IMR-90 (cell line): ENCODE data around the gene TMEM30A. TPM values are rescaled to one million over a fixed set of nuclear protein-coding genes. Genes with fewer than 3 reads are reported as not detected.

ENCODE experiments used
- ATAC-seq: fragments of 200-7000 bp; cut with Tn5 transposase; 2 replicates; pipeline ENCODE4 v1.9.1; 2020; ENCODE audit warnings: low read depth, mild to moderate bottlenecking, moderate library complexity
- BruUV-seq: library from RNA; stranded (reverse); fragments of 400-500 nt; replicated peaks from 2 replicates; lab custom pipeline; 2021; lab: Mats Ljungman, UMichigan
- CTCF ChIA-PET: fragments of 300-600 bp; formaldehyde crosslinking; extraction: SDS; loops from one replicate; lab custom pipeline; 2021; ENCODE audit warnings: antibody characterized with exemption; lab: Yijun Ruan, JAX
- POLR2A ChIA-PET: fragments of 300-600 bp; sonication (Branson Sonifier 250); formaldehyde crosslinking; loops from one replicate; lab custom pipeline; 2022; ENCODE audit warnings: antibody characterized with exemption; ENCODE audit not compliant: unreplicated experiment; lab: Charles Lee
- DNase-seq: peaks from one replicate; pipeline ENCODE4 v3.0.0; 2013
- H2AFZ ChIP-seq: replicated peaks from 2 replicates; pipeline ENCODE3; 2013; ENCODE audit warnings: low read length, mild to moderate bottlenecking; ENCODE audit not compliant: poor library complexity
- H2AK5ac ChIP-seq: 2 replicates; pipeline ENCODE4 v1.6.1; 2013; ENCODE audit warnings: low read depth, low read length, inconsistent platforms
- H2AK9ac ChIP-seq: replicated peaks from 2 replicates; pipeline ENCODE3; 2013; ENCODE audit warnings: mild to moderate bottlenecking, low read depth, low read length, moderate library complexity; ENCODE audit not compliant: poor library complexity
- H2BK120ac ChIP-seq: 2 replicates; pipeline ENCODE4 v1.6.1; 2013; ENCODE audit warnings: low read depth, low read length, inconsistent platforms
- H2BK15ac ChIP-seq: 3 replicates; pipeline ENCODE4 v1.6.1; 2013; ENCODE audit warnings: low read depth, low read length, inconsistent platforms
- H2BK20ac ChIP-seq: 2 replicates; pipeline ENCODE4 v1.6.1; 2013; ENCODE audit warnings: low read depth, mild to moderate bottlenecking, inconsistent platforms, low read length, moderate library complexity
- H2BK5ac ChIP-seq: 2 replicates; pipeline ENCODE4 v1.6.1; 2013; ENCODE audit warnings: mild to moderate bottlenecking, low read depth, low read length, inconsistent platforms; ENCODE audit not compliant: poor library complexity, severe bottlenecking
- H3K14ac ChIP-seq: replicated peaks from 2 replicates; pipeline ENCODE4 v1.6.1; 2013; ENCODE audit warnings: low read depth, low read length, inconsistent platforms
- H3K18ac ChIP-seq: 2 replicates; pipeline ENCODE4 v1.6.1; 2013; ENCODE audit warnings: low read depth, low read length, control low read depth
- H3K23ac ChIP-seq: 2 replicates; pipeline ENCODE4 v1.6.1; 2013; ENCODE audit warnings: low read depth, low read length, inconsistent platforms
- H3K27ac ChIP-seq: 2 replicates; pipeline ENCODE4 v1.5.1; 2013; ENCODE audit warnings: mild to moderate bottlenecking, control low read depth, low read length; ENCODE audit not compliant: insufficient read depth
- H3K27me3 ChIP-seq: 2 replicates; pipeline ENCODE4 v1.6.1; 2013; ENCODE audit warnings: low read length; ENCODE audit not compliant: control insufficient read depth, insufficient read depth
- H3K36me3 ChIP-seq: 2 replicates; pipeline ENCODE4 v1.6.1; 2013; ENCODE audit warnings: low read length, mixed read lengths; ENCODE audit not compliant: control insufficient read depth, insufficient read depth
- H3K4ac ChIP-seq: 2 replicates; pipeline ENCODE4 v1.6.1; 2013; ENCODE audit warnings: low read depth, low read length, inconsistent platforms
- H3K4me1 ChIP-seq: 2 replicates; pipeline ENCODE4 v1.6.1; 2013; ENCODE audit warnings: low read length, mixed read lengths; ENCODE audit not compliant: control insufficient read depth, insufficient read depth
- H3K4me2 ChIP-seq: 2 replicates; pipeline ENCODE4 v1.6.1; 2013; ENCODE audit warnings: low read depth, mild to moderate bottlenecking, control low read depth, low read length, moderate library complexity
- H3K4me3 ChIP-seq: 2 replicates; pipeline ENCODE4 v1.5.1; 2013; ENCODE audit warnings: low read depth, mild to moderate bottlenecking, control low read depth, low read length, moderate library complexity; ENCODE audit not compliant: insufficient read depth
- H3K56ac ChIP-seq: 2 replicates; pipeline ENCODE4 v1.6.1; 2013; ENCODE audit warnings: low read length, inconsistent platforms; ENCODE audit not compliant: insufficient read depth; ENCODE audit errors: extremely low read depth
- H3K79me1 ChIP-seq, 2 experiments: 2 replicates each; pipeline ENCODE4 v1.6.1; 2013; ENCODE audit warnings: low read length in 2 of 2, inconsistent platforms in 1 of 2, low read depth in 1 of 2
- H3K9ac ChIP-seq: 2 replicates; pipeline ENCODE4 v1.6.1; 2013; ENCODE audit warnings: low read depth, low read length, control low read depth
- H3K9me1 ChIP-seq: 2 replicates; pipeline ENCODE4 v1.6.1; 2013; ENCODE audit warnings: low read length, inconsistent platforms; ENCODE audit not compliant: insufficient read depth
- H3K9me3 ChIP-seq: 2 replicates; pipeline ENCODE4 v1.6.1; 2013; ENCODE audit warnings: low read length; ENCODE audit not compliant: control insufficient read depth, insufficient read depth
- H4K20me1 ChIP-seq: 2 replicates; pipeline ENCODE4 v1.6.1; 2013; ENCODE audit warnings: low read length, inconsistent platforms; ENCODE audit not compliant: insufficient read depth
- H4K5ac ChIP-seq: 2 replicates; pipeline ENCODE4 v1.6.1; 2013; ENCODE audit warnings: mild to moderate bottlenecking, low read depth, low read length, control low read depth
- H4K8ac ChIP-seq, 2 experiments: 2 replicates each; pipeline ENCODE4 v1.6.1; 2013; ENCODE audit warnings: low read depth in 2 of 2, low read length in 2 of 2, control low read depth in 1 of 2, inconsistent platforms in 1 of 2
- H4K91ac ChIP-seq: 2 replicates; pipeline ENCODE4 v1.6.1; 2013; ENCODE audit warnings: low read depth, low read length, inconsistent platforms; ENCODE audit not compliant: insufficient read depth
- BHLHE40 ChIP-seq: fragments of 150-350 bp; IDR thresholded peaks from 2 replicates; pipeline ENCODE4 v1.6.1; 2016; ENCODE audit warnings: mild to moderate bottlenecking, low read depth, low read length
- CEBPB ChIP-seq: IDR thresholded peaks from 2 replicates; pipeline ENCODE4 v1.6.1; 2012; ENCODE audit warnings: low read depth, low read length, improper control_type of control experiment
- CHD1 ChIP-seq: IDR thresholded peaks from 2 replicates; pipeline ENCODE4 v1.6.1; 2012; ENCODE audit warnings: low read depth, low read length, improper control_type of control experiment
- MAZ ChIP-seq: IDR thresholded peaks from 2 replicates; pipeline ENCODE4 v1.6.1; 2012; ENCODE audit warnings: low read depth, mild to moderate bottlenecking, low read length, improper control_type of control experiment, moderate library complexity, borderline replicate concordance
- MXI1 ChIP-seq: IDR thresholded peaks from 2 replicates; pipeline ENCODE4 v1.6.1; 2012; ENCODE audit warnings: low read depth, mild to moderate bottlenecking, low read length, moderate library complexity, borderline replicate concordance
- POLR2A ChIP-seq: IDR thresholded peaks from 2 replicates; pipeline ENCODE4 v1.6.1; 2012; ENCODE audit warnings: mild to moderate bottlenecking, low read depth, low read length
- SMC3 ChIP-seq: fragments of 150-350 bp; IDR thresholded peaks from 2 replicates; pipeline ENCODE4 v1.6.1; 2016; ENCODE audit warnings: low read depth, mild to moderate bottlenecking, antibody characterized with exemption, low read length, moderate library complexity
- dilution Hi-C: fragments of 300-500 bp; cut with HindIII; formaldehyde crosslinking; loops from one replicate; pipeline ENCODE4 v1.14.3; 2018; ENCODE audit warnings: low sequenced_read_pairs; ENCODE audit not compliant: unreplicated experiment
- in situ Hi-C: fragments of 300-500 bp; cut with MboI; formaldehyde crosslinking; loops from 3 replicates; pipeline ENCODE4 v1.14.3; 2019; ENCODE audit warnings: low sequenced_read_pairs, inconsistent platforms, mixed read lengths
- intact Hi-C: fragments of 100-400 bp; cut with micrococcal nuclease; formaldehyde crosslinking; loops from 2 replicates; pipeline ENCODE4 v1.10.0; 2022
- polyA plus RNA-seq, 3 experiments: library from polyadenylated mRNA; depleted of rRNA; stranded (reverse); fragments of >200 nt; gene quantifications; 2 replicates each; pipeline ENCODE4 v1.2.3, GENCODE V29; 2012; ENCODE audit warnings: low replicate concordance in 1 of 3
- total RNA-seq: library from RNA; depleted of rRNA; stranded (reverse); fragments of >200 nt; gene quantifications from 2 replicates; pipeline ENCODE4 v1.2.3, GENCODE V29; 2012
- TF ChIP-seq, protein P1 (sequence below): fragments of 150-350 bp; IDR thresholded peaks from 2 replicates; pipeline ENCODE4 v1.6.1; 2017; ENCODE audit warnings: mild to moderate bottlenecking, antibody characterized with exemption, low read length, low read depth
- TF ChIP-seq, protein P2 (sequence below): conservative IDR thresholded peaks from 2 replicates; pipeline ENCODE4 v1.5.1; 2012; ENCODE audit warnings: mild to moderate bottlenecking, low read depth, low read length, improper control_type of control experiment

TMEM30A gene
- total and polyA plus RNA-seq, 2 of the 4 experiments (the other 2 are of a cell fraction), result 48.5 to 111 TPM

DNA sequence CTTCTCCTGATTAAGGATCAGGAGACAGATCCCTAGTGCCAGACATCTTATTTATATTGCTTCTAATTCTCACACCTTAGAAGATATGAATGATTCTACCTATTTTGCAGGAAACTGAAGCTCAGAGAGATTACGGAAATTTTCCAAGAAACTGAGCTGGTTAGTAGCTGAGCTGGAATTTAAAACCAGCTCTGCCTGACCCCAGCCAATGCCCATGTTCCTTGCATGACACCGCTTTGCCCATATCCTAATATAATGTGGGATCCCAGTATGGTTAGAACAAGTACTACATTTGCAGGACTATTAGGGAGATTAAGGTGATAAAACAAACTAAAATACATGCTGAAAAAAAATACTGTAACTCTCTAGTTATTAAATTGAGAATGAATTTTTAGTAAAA, 1.9 kb downstream of the TMEM30A start (continued):
- TF ChIP-seq, protein P1, sequence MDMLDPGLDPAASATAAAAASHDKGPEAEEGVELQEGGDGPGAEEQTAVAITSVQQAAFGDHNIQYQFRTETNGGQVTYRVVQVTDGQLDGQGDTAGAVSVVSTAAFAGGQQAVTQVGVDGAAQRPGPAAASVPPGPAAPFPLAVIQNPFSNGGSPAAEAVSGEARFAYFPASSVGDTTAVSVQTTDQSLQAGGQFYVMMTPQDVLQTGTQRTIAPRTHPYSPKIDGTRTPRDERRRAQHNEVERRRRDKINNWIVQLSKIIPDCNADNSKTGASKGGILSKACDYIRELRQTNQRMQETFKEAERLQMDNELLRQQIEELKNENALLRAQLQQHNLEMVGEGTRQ, result no peak
- TF ChIP-seq BHLHE40 (no peak), MXI1 (no peak), SMC3 (no peak)

DNA sequence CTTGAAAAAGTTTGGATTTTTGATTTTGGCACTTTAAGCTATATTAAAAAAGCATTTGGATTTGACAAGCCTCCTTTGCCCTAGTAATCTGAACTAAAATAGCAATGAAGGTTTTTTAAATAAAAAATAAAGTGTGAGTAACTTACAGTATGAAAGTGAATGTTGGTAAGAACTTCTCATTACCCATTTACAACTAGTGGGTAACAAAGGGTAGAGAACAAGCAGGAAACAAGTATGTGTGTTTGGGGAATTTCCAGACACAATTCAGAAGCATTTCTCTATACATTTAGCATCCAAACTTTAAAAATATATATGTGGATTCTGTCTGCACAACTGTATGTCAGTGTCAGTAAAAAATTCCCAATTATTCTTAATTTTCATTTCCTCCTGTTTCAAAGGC, 2.9 kb downstream of the TMEM30A start:
- dilution Hi-C loops, result no loop called here
- Histone ChIP-seq H3K18ac (no peak overlapping the region), H4K8ac (no peak overlapping the region), H3K9me1 (peaks cover 7% of the 10 kb centered on the region; the same call in 1 of the 2 replicates), H4K5ac (no peak overlapping the region), H2AK5ac (no peak overlapping the region), H2BK15ac (no peak overlapping the region), H3K4me3 (peak overlapping the region; percentile 60), H2AK9ac (no peak overlapping the region), H3K56ac (no peak overlapping the region), H3K4me1 (peaks cover 7% of the 10 kb centered on the region; the same call in 1 of the 2 replicates), H3K9me3 (no peaks in the 10 kb centered on the region), H3K14ac (no peak overlapping the region), H2BK5ac (peak overlapping the region; percentile 91), H3K4ac (no peak overlapping the region), H3K23ac (no peak overlapping the region; the same call in 1 of the 2 replicates), H3K36me3 (peaks cover 1% of the 10 kb centered on the region), H2AFZ (no peak overlapping the region), H2BK20ac (no peak overlapping the region), H3K4me2 (peak overlapping the region; percentile 97), H2BK120ac (no peak overlapping the region), H3K27ac (peak overlapping the region; percentile 55; the same call in 1 of the 2 replicates), H4K20me1 (peaks cover 27% of the 10 kb centered on the region), H3K27me3 (no peaks in the 10 kb centered on the region), H3K9ac (peak overlapping the region; percentile 82; the same call in 1 of the 2 replicates), H4K91ac (no peak overlapping the region), H3K79me1 (peaks cover 2 to 25% of the 10 kb centered on the region in 2 experiments)
- no peak for ATAC-seq
- no TSS peak for BruUV-seq
- in situ Hi-C loops, result no loop called here
- ChIA-PET POLR2A (no interaction called here), CTCF (interaction anchor here (0.8 kb wide), 1 partner anchor 14 kb away, joined by 4 read pairs; no protein-coding TSS in a partner anchor)
- intact Hi-C loops, result loop anchor here (5.0 to 10.0 kb wide), 2 partner anchors 246 to 473 kb away; no protein-coding TSS in a partner anchor
- TF ChIP-seq POLR2A (no peak), MXI1 (no peak), CEBPB (no peak), MAZ (no peak), CHD1 (no peak)
- TF ChIP-seq, protein P2, sequence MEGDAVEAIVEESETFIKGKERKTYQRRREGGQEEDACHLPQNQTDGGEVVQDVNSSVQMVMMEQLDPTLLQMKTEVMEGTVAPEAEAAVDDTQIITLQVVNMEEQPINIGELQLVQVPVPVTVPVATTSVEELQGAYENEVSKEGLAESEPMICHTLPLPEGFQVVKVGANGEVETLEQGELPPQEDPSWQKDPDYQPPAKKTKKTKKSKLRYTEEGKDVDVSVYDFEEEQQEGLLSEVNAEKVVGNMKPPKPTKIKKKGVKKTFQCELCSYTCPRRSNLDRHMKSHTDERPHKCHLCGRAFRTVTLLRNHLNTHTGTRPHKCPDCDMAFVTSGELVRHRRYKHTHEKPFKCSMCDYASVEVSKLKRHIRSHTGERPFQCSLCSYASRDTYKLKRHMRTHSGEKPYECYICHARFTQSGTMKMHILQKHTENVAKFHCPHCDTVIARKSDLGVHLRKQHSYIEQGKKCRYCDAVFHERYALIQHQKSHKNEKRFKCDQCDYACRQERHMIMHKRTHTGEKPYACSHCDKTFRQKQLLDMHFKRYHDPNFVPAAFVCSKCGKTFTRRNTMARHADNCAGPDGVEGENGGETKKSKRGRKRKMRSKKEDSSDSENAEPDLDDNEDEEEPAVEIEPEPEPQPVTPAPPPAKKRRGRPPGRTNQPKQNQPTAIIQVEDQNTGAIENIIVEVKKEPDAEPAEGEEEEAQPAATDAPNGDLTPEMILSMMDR, result no peak
- no peak for DNase-seq
